GM23248 (cell line): Measurements from ENCODE around the gene MDGA2.

Experiments used
- EZH2 ChIP-seq: fragments of 200-600 bp; sonication (generic); IDR thresholded peaks from 2 replicates; pipeline ENCODE4 v1.6.1; 2018; ENCODE audit warnings: antibody characterized with exemption, mild to moderate bottlenecking; ENCODE audit not compliant: insufficient read depth, poor library complexity, severe bottlenecking
- EZH2phosphoT487 ChIP-seq: fragments of 200-600 bp; sonication (generic); IDR thresholded peaks from 2 replicates; pipeline ENCODE4 v1.6.1; 2018; ENCODE audit warnings: antibody characterized with exemption, moderate library complexity, mild to moderate bottlenecking, low read depth; ENCODE audit not compliant: insufficient read depth

DNA sequence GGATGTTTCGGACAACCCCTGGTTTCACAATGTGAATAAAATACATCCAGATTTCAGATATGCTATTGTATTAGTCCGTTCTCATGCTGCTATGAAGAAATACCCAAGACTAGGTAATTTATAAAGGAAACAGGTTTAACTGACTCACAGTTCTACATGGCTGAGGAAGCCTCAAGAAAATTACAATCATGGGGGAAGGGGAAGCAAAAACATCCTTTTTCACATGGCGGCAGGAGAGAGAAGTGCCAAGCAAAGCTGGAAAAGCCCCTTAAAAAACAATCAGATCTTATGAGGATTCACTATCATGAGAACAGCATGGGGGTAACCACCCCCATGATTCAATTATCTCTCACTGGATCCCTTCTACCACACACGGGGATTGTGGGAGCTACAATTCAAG is 451.7 kb downstream of the MDGA2 start:
- TF ChIP-seq EZH2phosphoT487 (no peak), EZH2 (no peak)
